Erythroblast (primary cell): ENCODE data around the gene ZNF236.

Experiments
- GATA1 ChIP-seq: IDR thresholded peaks from 2 replicates; pipeline ENCODE4 v1.6.1; 2011; ENCODE audit warnings: low read depth, mild to moderate bottlenecking, control low read depth, low read length, moderate library complexity
- POLR2A ChIP-seq: IDR thresholded peaks from 2 replicates; pipeline ENCODE4 v1.6.1; 2011; ENCODE audit warnings: mild to moderate bottlenecking, low read length

DNA sequence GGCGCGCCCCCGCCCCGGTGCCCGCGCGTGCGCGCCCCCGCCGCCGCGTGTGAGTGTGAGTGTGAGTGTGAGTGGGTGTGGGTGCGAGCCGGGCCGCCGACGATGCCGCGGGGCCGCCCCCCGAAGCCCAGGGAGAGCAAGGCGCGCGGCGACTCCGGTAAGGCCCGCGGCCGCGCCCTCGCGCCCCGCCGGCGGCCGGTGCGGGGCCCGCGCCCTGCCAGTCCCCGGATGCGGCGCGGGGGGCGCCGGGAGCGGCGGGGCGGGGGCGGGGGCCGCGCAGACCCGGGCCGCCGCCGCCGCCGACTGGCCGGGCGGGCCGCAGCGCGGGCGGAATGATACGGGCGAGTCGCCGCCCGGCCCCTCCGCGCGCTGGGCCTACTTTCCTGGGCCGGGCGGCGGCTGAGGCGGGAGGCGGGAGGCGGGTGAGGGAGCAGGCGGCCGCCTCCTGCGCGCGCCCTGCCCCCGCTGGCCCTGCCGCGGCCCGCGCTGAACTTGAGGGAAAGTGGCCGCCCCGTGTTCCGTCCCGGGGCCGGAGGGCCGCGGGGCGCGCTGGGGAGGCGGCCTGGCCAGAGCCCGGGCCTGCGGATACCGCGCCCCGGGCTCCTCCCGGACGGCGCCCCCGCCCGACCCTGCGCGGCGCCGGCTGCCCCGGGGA lies at the start of gene ZNF236:
- TF ChIP-seq POLR2A (peak; percentile 78), GATA1 (no peak)
